Calu3 (cell line): Measurements from ENCODE around the gene NTM. TPM values are rescaled to one million over a fixed set of nuclear protein-coding genes. Genes with fewer than 3 reads are reported as not detected.

Experiments
- BruUV-seq: library from RNA; stranded (reverse); fragments of 400-500 nt; replicated peaks from 2 replicates; lab custom pipeline; 2021; lab: Mats Ljungman, UMichigan
- CTCF ChIA-PET: fragments of 300-600 bp; sonication (Branson Sonifier 250); formaldehyde crosslinking; loops from one replicate; lab custom pipeline; 2022; ENCODE audit warnings: antibody characterized with exemption; lab: Charles Lee
- DNase-seq: peaks from one replicate; pipeline ENCODE4 v3.0.0; 2022
- H3K27ac Mint-ChIP-seq: one replicate; pipeline ENCODE4 v1.8.0; 2022; ENCODE audit warnings: mixed read lengths; ENCODE audit not compliant: unreplicated experiment
- H3K27me3 Mint-ChIP-seq: one replicate; pipeline ENCODE4 v1.8.0; 2022; ENCODE audit warnings: mixed read lengths; ENCODE audit not compliant: unreplicated experiment
- H3K36me3 Mint-ChIP-seq: one replicate; pipeline ENCODE4 v1.8.0; 2022; ENCODE audit warnings: mild to moderate bottlenecking, moderate library complexity, mixed read lengths; ENCODE audit not compliant: insufficient read depth, unreplicated experiment
- H3K4me1 Mint-ChIP-seq: one replicate; pipeline ENCODE4 v1.8.0; 2022; ENCODE audit warnings: mild to moderate bottlenecking, low read depth, mixed read lengths; ENCODE audit not compliant: unreplicated experiment
- H3K4me3 Mint-ChIP-seq: one replicate; pipeline ENCODE4 v1.8.0; 2022; ENCODE audit warnings: mild to moderate bottlenecking, low read depth, moderate library complexity, mixed read lengths; ENCODE audit not compliant: unreplicated experiment
- H3K9me3 Mint-ChIP-seq: one replicate; pipeline ENCODE4 v1.8.0; 2022; ENCODE audit warnings: low read depth, mixed read lengths; ENCODE audit not compliant: unreplicated experiment
- intact Hi-C: fragments of 100-400 bp; cut with micrococcal nuclease; formaldehyde crosslinking; loops from one replicate; pipeline ENCODE4 v1.10.0; 2022; ENCODE audit not compliant: unreplicated experiment
- total RNA-seq: library from RNA; stranded (reverse); gene quantifications from 2 replicates; pipeline ENCODE4 v1.2.3, GENCODE V29; 2022
- TF ChIP-seq, protein P1 (sequence below): fragments of 200-600 bp; IDR thresholded peaks from one replicate; pipeline ENCODE4 v1.8.0; 2022; ENCODE audit warnings: antibody characterized with exemption; ENCODE audit not compliant: unreplicated experiment

The NTM gene
- total RNA-seq, 1 experiment from 2014 or later, result not detected

DNA sequence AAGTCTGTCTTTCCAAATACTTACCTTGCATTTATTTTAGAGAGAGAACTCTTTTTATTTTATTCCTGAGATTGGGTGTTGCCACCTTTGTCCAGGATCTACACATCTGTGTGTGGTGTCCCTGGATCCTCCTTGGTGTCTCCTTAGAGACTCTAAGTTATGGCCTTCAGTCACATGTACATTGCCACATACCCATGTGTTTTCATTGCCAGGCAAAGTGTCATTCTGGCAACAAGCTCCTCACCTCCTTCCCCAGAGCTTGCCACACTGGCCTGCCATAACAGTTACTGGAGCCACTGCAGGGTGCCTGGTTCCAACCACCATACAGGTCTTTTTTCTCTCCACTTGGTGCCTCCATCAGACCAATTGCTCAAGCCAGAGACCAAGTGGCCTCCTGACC is 379.7 kb downstream of the NTM start:
- intact Hi-C loops, result no loop called here
- DNase-seq, result no peak
- CTCF ChIA-PET, result no interaction called here
- BruUV-seq, result no TSS peak
- Mint-ChIP-seq H3K36me3 (no peaks in the 10 kb centered on the region), H3K27ac (no peak overlapping the region), H3K9me3 (peaks cover 5% of the 10 kb centered on the region), H3K4me1 (no peaks in the 10 kb centered on the region), H3K4me3 (no peak overlapping the region), H3K27me3 (no peaks in the 10 kb centered on the region)
- TF ChIP-seq, protein P1, sequence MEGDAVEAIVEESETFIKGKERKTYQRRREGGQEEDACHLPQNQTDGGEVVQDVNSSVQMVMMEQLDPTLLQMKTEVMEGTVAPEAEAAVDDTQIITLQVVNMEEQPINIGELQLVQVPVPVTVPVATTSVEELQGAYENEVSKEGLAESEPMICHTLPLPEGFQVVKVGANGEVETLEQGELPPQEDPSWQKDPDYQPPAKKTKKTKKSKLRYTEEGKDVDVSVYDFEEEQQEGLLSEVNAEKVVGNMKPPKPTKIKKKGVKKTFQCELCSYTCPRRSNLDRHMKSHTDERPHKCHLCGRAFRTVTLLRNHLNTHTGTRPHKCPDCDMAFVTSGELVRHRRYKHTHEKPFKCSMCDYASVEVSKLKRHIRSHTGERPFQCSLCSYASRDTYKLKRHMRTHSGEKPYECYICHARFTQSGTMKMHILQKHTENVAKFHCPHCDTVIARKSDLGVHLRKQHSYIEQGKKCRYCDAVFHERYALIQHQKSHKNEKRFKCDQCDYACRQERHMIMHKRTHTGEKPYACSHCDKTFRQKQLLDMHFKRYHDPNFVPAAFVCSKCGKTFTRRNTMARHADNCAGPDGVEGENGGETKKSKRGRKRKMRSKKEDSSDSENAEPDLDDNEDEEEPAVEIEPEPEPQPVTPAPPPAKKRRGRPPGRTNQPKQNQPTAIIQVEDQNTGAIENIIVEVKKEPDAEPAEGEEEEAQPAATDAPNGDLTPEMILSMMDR, result no peak

DNA sequence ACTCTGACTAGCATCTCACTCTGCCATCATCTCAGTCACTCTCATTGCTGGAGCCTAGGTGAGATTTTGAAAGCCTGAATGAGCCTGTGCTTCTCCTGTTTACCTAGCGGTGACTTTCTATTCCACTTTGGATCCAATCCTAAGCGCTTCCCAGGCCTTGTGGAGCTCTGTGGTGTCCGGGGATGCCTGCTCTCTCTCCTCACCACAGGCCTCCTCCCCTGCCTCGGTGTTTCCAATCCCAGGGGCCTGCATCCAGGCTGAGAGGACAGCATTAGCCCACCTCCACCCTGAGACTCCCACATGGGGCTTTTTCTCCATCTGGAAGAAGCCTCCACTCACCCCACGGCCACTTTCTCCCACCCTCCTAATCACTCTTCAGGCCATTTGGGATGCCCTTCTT is 380.3 kb downstream of the NTM start:
- intact Hi-C loops, result no loop called here
- no peak overlapping the region for H3K27ac Mint-ChIP-seq
- TF ChIP-seq, protein P1, result no peak
- no peaks in the 10 kb centered on the region for H3K4me1 Mint-ChIP-seq
- DNase-seq, result no peak
- no peaks in the 10 kb centered on the region for H3K27me3 Mint-ChIP-seq
- H3K9me3 Mint-ChIP-seq, result peaks cover 5% of the 10 kb centered on the region
- H3K36me3 Mint-ChIP-seq, result no peaks in the 10 kb centered on the region
- no peak overlapping the region for H3K4me3 Mint-ChIP-seq
- no TSS peak for BruUV-seq
- CTCF ChIA-PET, result no interaction called here

DNA sequence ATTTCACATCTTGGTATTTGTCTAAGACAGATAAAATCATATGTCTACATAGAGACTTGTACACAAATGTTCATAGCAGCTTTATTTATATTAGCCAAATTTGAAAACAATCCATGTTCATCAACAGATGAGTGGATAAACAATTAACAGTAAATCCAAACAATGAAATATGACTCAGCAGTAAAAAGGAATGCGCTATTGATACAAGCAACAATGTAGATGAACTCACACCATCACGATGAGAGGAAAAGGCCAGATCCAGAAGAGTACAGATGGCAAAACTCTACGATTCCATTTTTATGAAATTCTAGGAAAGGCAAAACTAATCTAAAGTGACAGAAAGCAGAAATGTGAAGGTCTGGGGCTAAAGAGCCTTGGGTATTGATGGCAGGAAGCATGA is 384.3 kb downstream of the NTM start:
- peaks cover 5% of the 10 kb centered on the region for H3K9me3 Mint-ChIP-seq
- H3K36me3 Mint-ChIP-seq, result no peaks in the 10 kb centered on the region
- no peak overlapping the region for H3K4me3 Mint-ChIP-seq
- H3K27me3 Mint-ChIP-seq, result no peaks in the 10 kb centered on the region
- no peaks in the 10 kb centered on the region for H3K4me1 Mint-ChIP-seq
- DNase-seq, result no peak
- intact Hi-C loops, result no loop called here
- no TSS peak for BruUV-seq
- H3K27ac Mint-ChIP-seq, result no peak overlapping the region
- TF ChIP-seq, protein P1, result no peak
- CTCF ChIA-PET, result interaction anchor here (0.7 kb wide), 1 partner anchor 181 kb away, joined by 3 read pairs; no protein-coding TSS in a partner anchor

DNA sequence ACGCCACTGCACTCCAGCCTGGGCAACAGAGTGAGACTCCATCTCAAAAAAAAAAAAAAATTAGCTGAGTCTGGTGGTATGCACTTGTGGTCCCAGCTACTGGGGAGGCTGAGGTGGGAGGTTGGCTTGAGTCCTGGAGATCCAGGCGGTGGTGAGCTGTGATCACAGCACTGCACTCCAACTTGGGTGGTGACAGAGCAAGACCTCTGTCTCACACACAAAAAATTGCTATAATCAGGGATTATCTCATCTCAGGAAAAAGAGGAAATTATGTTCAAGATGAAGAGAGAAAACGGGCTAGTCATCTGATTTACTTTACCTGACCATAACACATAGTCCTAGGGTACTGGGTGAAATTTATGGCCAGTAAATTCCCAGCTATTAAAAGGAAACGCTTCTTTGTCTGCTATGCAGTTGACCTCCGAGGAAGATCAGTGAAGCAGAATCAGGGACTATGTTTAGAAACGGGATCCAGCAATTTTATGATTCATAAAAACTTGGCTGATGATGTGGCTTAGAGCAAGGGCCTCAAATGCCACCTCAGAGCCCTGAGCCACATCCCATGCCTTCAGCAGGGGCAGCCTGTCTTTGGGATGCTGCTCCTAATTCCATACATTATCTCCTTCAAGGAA is 386.2 kb downstream of the NTM start:
- Mint-ChIP-seq H3K4me3 (no peak overlapping the region), H3K9me3 (peaks cover 5% of the 10 kb centered on the region), H3K27me3 (no peaks in the 10 kb centered on the region), H3K4me1 (no peaks in the 10 kb centered on the region), H3K27ac (no peak overlapping the region), H3K36me3 (no peaks in the 10 kb centered on the region)
- DNase-seq, result no peak
- CTCF ChIA-PET, result no interaction called here
- TF ChIP-seq, protein P1, result no peak
- intact Hi-C loops, result no loop called here
- no TSS peak for BruUV-seq
